Tibial nerve (tissue), 4 donors: ENCODE results near the gene INPP5E.

Experiments used
- CTCF ChIP-seq, 5 experiments: fragments of 200-600 bp in 3 of 5; fragments of 450-650 bp in 2 of 5; sonication (generic) in 3 of 5; IDR thresholded peaks; one replicate each; pipeline ENCODE4 v1.5.1; 2016 to 2019; ENCODE audit warnings: antibody characterized with exemption in 5 of 5, mild to moderate bottlenecking in 3 of 5, moderate library complexity in 2 of 5
- EP300 ChIP-seq, 2 donors: sonication (generic); formaldehyde crosslinking; IDR thresholded peaks; one replicate each; pipeline ENCODE4 v1.6.1; 2017; ENCODE audit warnings: antibody characterized with exemption in 2 of 2, mild to moderate bottlenecking in 1 of 2
- POLR2A ChIP-seq, 2 donors: fragments of 450-650 bp; IDR thresholded peaks; one replicate each; pipeline ENCODE4 v1.6.1; 2017; ENCODE audit warnings: antibody characterized with exemption in 2 of 2, mild to moderate bottlenecking in 2 of 2, moderate library complexity in 2 of 2

GRCh38 chr9:136385015-136385414 lies 54.6 kb downstream of the INPP5E start:
- TF ChIP-seq EP300 (IDR thresholded peaks at IDR 0.05) (no peak), CTCF (IDR thresholded peaks at IDR 0.05) (no peak), POLR2A (IDR thresholded peaks at IDR 0.05) (no peak)
